Measurements from ENCODE around the gene FAM181A. TPM values are rescaled to one million over a fixed set of nuclear protein-coding genes. Genes with fewer than 3 reads are reported as not detected.

The FAM181A gene
- total and polyA plus RNA-seq, 10 donors = not detected

GRCh38 chr14:93954900-93955849 is 28.0 kb downstream of the FAM181A start:
- peak; percentile 57 to 78 (median 73) for TF ChIP-seq POLR2AphosphoS5 (IDR thresholded peaks at IDR 0.05)
- TF ChIP-seq POLR2A (IDR thresholded peaks at IDR 0.05) = no peak
- TF ChIP-seq CTCF (IDR thresholded peaks at IDR 0.05 in 8 of 11, conservative IDR thresholded peaks at IDR 0.05 in 3 of 11) = no peak
- WGBS, 5 donors = 20 to 38% (median 27%) methylated on average over 14 to 19 of the region's 19 CpGs
- intact Hi-C loops (cut with DNase I; ENCODE audit: low total_unique reads) = no loop called here
- H3K9me3 ChIP-seq = no peaks in the 10 kb centered on the region
- peak; percentile 90 for DNase-seq
- H3K27ac ChIP-seq = peak overlapping the region; percentile 64 to 92 (median 80)
- peaks cover 44 to 90% (median 72%) of the 10 kb centered on the region in 6 donors for H3K4me1 ChIP-seq
- peak overlapping the region in 7 of 8 donors; percentile 5 to 64 (median 25) for H3K4me3 ChIP-seq
- no peaks in the 10 kb centered on the region for H3K27me3 ChIP-seq (replicated peaks in 1 of 7)
- H3K36me3 ChIP-seq = peaks cover 0 to 6% (median 0%) of the 10 kb centered on the region in 6 donors

- TF ChIP-seq CTCF (IDR thresholded peaks at IDR 0.05 in 8 of 11, conservative IDR thresholded peaks at IDR 0.05 in 3 of 11) (no peak), POLR2AphosphoS5 (IDR thresholded peaks at IDR 0.05) (no peak), POLR2A (IDR thresholded peaks at IDR 0.05) (no peak)
- intact Hi-C loops (cut with DNase I; ENCODE audit: low total_unique reads) = no loop called here
- Histone ChIP-seq H3K4me1 (peaks cover 51 to 97% (median 80%) of the 10 kb centered on the region in 6 donors), H3K27me3 (replicated peaks in 1 of 7) (no peaks in the 10 kb centered on the region), H3K4me3 (peak overlapping the region in 7 of 8 donors; percentile 5 to 64 (median 25)), H3K27ac (peak overlapping the region; percentile 64 to 92 (median 80)), H3K36me3 (peaks cover 0 to 1% (median 0%) of the 10 kb centered on the region in 6 donors), H3K9me3 (no peaks in the 10 kb centered on the region)
- 41 to 59% (median 53%) methylated on average over 8 of the region's 8 CpGs for WGBS, 5 donors
- DNase-seq = no peak
Measured at GRCh38 chr14:93955850-93956481, 28.8 kb downstream of the FAM181A start.

- peak; percentile 76 for DNase-seq
- no peaks in the 10 kb centered on the region for H3K27me3 ChIP-seq (replicated peaks in 1 of 7)
- H3K27ac ChIP-seq = peak overlapping the region in 5 of 8 donors; percentile 79 to 92 (median 84)
- H3K9me3 ChIP-seq = no peaks in the 10 kb centered on the region
- 61 to 68% (median 63%) methylated on average over 11 to 14 of the region's 14 CpGs for WGBS, 5 donors
- H3K4me3 ChIP-seq = no peak overlapping the region
- H3K36me3 ChIP-seq = no peaks in the 10 kb centered on the region
- intact Hi-C loops (cut with DNase I; ENCODE audit: low total_unique reads) = no loop called here
- H3K4me1 ChIP-seq = peaks cover 59 to 97% (median 88%) of the 10 kb centered on the region in 6 donors
- TF ChIP-seq CTCF (IDR thresholded peaks at IDR 0.05 in 8 of 11, conservative IDR thresholded peaks at IDR 0.05 in 3 of 11) = no peak
- no peak for TF ChIP-seq POLR2AphosphoS5 (IDR thresholded peaks at IDR 0.05)
- TF ChIP-seq POLR2A (IDR thresholded peaks at IDR 0.05) = no peak
Measured at GRCh38 chr14:93956514-93957332, 29.6 kb downstream of the FAM181A start.

Data from spleen (tissue), 11 donors.